DOHH2 (cell line): ENCODE measurements around the gene ZFYVE26.

Experiments used
- H3F3A ChIP-seq: fragments of 200-600 bp; sonication (generic), shearing (Covaris generic); 2 replicates; pipeline ENCODE4 v1.6.0; 2016; ENCODE audit warnings: antibody characterized with exemption, mild to moderate bottlenecking; ENCODE audit not compliant: control insufficient read depth, insufficient read depth
- H3K27ac ChIP-seq: fragments of 200-600 bp; sonication (generic); 2 replicates; pipeline ENCODE4 v1.5.1; 2014; ENCODE audit warnings: low read depth, mild to moderate bottlenecking, low read length, moderate library complexity
- H3K27me3 ChIP-seq: fragments of 200-600 bp; sonication (generic); 2 replicates; pipeline ENCODE4 v1.6.1; 2014; ENCODE audit warnings: mild to moderate bottlenecking, low read length, mixed read lengths; ENCODE audit not compliant: control insufficient read depth
- H3K36me3 ChIP-seq: fragments of 200-600 bp; sonication (generic); 2 replicates; pipeline ENCODE4 v1.6.1; 2014; ENCODE audit warnings: mild to moderate bottlenecking, low read length, moderate library complexity, mixed read lengths; ENCODE audit not compliant: control insufficient read depth
- H3K4me1 ChIP-seq: fragments of 200-600 bp; sonication (generic); 2 replicates; pipeline ENCODE4 v1.6.1; 2014; ENCODE audit warnings: mild to moderate bottlenecking, low read length, mixed read lengths; ENCODE audit not compliant: control insufficient read depth
- H3K4me2 ChIP-seq: fragments of 200-600 bp; sonication (generic); 2 replicates; pipeline ENCODE4 v1.6.0; 2014; ENCODE audit warnings: mild to moderate bottlenecking, low read length, moderate library complexity
- H3K4me3 ChIP-seq: fragments of 200-600 bp; sonication (generic); 2 replicates; pipeline ENCODE4 v1.5.1; 2014; ENCODE audit warnings: mild to moderate bottlenecking, low read length, mixed read lengths
- H3K79me2 ChIP-seq: fragments of 200-600 bp; sonication (generic); 2 replicates; pipeline ENCODE4 v1.6.1; 2014; ENCODE audit warnings: mild to moderate bottlenecking, low read length, mixed read lengths; ENCODE audit not compliant: control insufficient read depth
- H3K9me2 ChIP-seq: fragments of 200-600 bp; sonication (generic); replicated peaks from 2 replicates; pipeline ENCODE4 v1.6.1; 2014; ENCODE audit warnings: mild to moderate bottlenecking, low read length, mixed read lengths; ENCODE audit not compliant: control insufficient read depth
- H3K9me3 ChIP-seq: fragments of 200-600 bp; sonication (generic); 2 replicates; pipeline ENCODE4 v1.6.1; 2014; ENCODE audit warnings: antibody characterized with exemption, low read length, mixed read lengths; ENCODE audit not compliant: control insufficient read depth, insufficient read depth
- H4K20me1 ChIP-seq: fragments of 200-600 bp; sonication (generic); 2 replicates; pipeline ENCODE4 v1.6.0; 2014; ENCODE audit warnings: low read depth, mild to moderate bottlenecking, antibody characterized with exemption, low read length, moderate library complexity; ENCODE audit not compliant: control insufficient read depth, insufficient read depth
- EZH2phosphoT487 ChIP-seq: fragments of 200-600 bp; sonication (generic); IDR thresholded peaks from 2 replicates; pipeline ENCODE4 v1.6.1; 2017; ENCODE audit warnings: borderline replicate concordance, mild to moderate bottlenecking, antibody characterized with exemption, low read length, moderate library complexity, mixed read lengths
- TF ChIP-seq, protein P1 (sequence below): fragments of 200-600 bp; sonication (generic); IDR thresholded peaks from one replicate; pipeline ENCODE4 v1.5.1; 2014; ENCODE audit warnings: antibody characterized with exemption, mild to moderate bottlenecking, low read depth, low read length; ENCODE audit not compliant: poor library complexity, severe bottlenecking

ZFYVE26 gene

GRCh38 chr14:67846029-67846610 lies 29.7 kb upstream of the ZFYVE26 start:
- Histone ChIP-seq H3K36me3 (peaks cover 7% of the 10 kb centered on the region), H3K79me2 (peaks cover 83% of the 10 kb centered on the region), H4K20me1 (no peaks in the 10 kb centered on the region), H3K4me3 (no peak overlapping the region), H3F3A (no peaks in the 10 kb centered on the region), H3K9me2 (no peaks in the 10 kb centered on the region), H3K4me1 (no peaks in the 10 kb centered on the region), H3K4me2 (no peak overlapping the region), H3K9me3 (peaks cover 4% of the 10 kb centered on the region; the same call in 1 of the 2 replicates), H3K27me3 (no peaks in the 10 kb centered on the region), H3K27ac (no peak overlapping the region)
- TF ChIP-seq EZH2phosphoT487 = no peak
- TF ChIP-seq, protein P1, sequence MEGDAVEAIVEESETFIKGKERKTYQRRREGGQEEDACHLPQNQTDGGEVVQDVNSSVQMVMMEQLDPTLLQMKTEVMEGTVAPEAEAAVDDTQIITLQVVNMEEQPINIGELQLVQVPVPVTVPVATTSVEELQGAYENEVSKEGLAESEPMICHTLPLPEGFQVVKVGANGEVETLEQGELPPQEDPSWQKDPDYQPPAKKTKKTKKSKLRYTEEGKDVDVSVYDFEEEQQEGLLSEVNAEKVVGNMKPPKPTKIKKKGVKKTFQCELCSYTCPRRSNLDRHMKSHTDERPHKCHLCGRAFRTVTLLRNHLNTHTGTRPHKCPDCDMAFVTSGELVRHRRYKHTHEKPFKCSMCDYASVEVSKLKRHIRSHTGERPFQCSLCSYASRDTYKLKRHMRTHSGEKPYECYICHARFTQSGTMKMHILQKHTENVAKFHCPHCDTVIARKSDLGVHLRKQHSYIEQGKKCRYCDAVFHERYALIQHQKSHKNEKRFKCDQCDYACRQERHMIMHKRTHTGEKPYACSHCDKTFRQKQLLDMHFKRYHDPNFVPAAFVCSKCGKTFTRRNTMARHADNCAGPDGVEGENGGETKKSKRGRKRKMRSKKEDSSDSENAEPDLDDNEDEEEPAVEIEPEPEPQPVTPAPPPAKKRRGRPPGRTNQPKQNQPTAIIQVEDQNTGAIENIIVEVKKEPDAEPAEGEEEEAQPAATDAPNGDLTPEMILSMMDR = no peak

GRCh38 chr14:67837011-67837624 lies 20.7 kb upstream of the ZFYVE26 start:
- TF ChIP-seq EZH2phosphoT487 = no peak
- TF ChIP-seq, protein P1 = peak; percentile 70
- Histone ChIP-seq H3K36me3 (peaks cover 42% of the 10 kb centered on the region), H3K27ac (no peak overlapping the region), H3F3A (peaks cover 11% of the 10 kb centered on the region), H3K27me3 (no peaks in the 10 kb centered on the region), H3K4me1 (0 out of 2 replicates have a peak, but pooled peaks cover 3% of the 10 kb centered on the region), H3K79me2 (peaks cover 17% of the 10 kb centered on the region), H4K20me1 (no peaks in the 10 kb centered on the region), H3K4me2 (no peak overlapping the region), H3K9me3 (no peaks in the 10 kb centered on the region), H3K9me2 (no peaks in the 10 kb centered on the region), H3K4me3 (no peak overlapping the region)

- H3K4me2 ChIP-seq = no peak overlapping the region
- H4K20me1 ChIP-seq = no peaks in the 10 kb centered on the region
- no peak overlapping the region for H3K4me3 ChIP-seq
- no peaks in the 10 kb centered on the region for H3K27me3 ChIP-seq
- peaks cover 11% of the 10 kb centered on the region for H3F3A ChIP-seq
- peaks cover 45% of the 10 kb centered on the region for H3K36me3 ChIP-seq
- H3K9me3 ChIP-seq = no peaks in the 10 kb centered on the region
- peaks cover 7% of the 10 kb centered on the region; the same call in 1 of the 2 replicates for H3K79me2 ChIP-seq
- H3K4me1 ChIP-seq = 0 out of 2 replicates have a peak, but pooled peaks cover 3% of the 10 kb centered on the region
- no peaks in the 10 kb centered on the region for H3K9me2 ChIP-seq
- H3K27ac ChIP-seq = no peak overlapping the region
- no peak for TF ChIP-seq EZH2phosphoT487
- TF ChIP-seq, protein P1 = no peak
Measured at GRCh38 chr14:67835596-67835995, 19.2 kb upstream of the ZFYVE26 start.
